ENCODE measurements around the gene JAG2.

- TF ChIP-seq GATA2 (IDR thresholded peaks at IDR 0.05; ENCODE audit: low read depth, low read length): no peak
- no peak for TF ChIP-seq GATA3 (IDR thresholded peaks at IDR 0.05; ENCODE audit: low read depth, low read length)
Observed at GRCh38 chr14:105137481-105138020, 31.0 kb downstream of the JAG2 start.
